Cardiac septum (tissue), 1 donor: ENCODE measurements around the gene WDR64. TPM values are rescaled to one million over a fixed set of nuclear protein-coding genes. Genes with fewer than 3 reads are reported as not detected.
"Not testable (repeated sequence)": the region's sequence is repeated elsewhere in the genome, so short reads cannot be mapped to it uniquely, and the experiment has no call there.

ENCODE experiments used
- DNase-seq: peaks from one replicate; pipeline ENCODE4 v3.0.0-alpha.2; 2020; ENCODE audit warnings: low spot score
- intact Hi-C: fragments of 100-400 bp; cut with DNase I; formaldehyde crosslinking; loops from one replicate; pipeline ENCODE4 v1.14.0; 2022
- total RNA-seq: library from RNA; stranded (reverse); fragmentation: NEBNext Ultra II Directional; extraction: Animal tissue kit (Norgen Biotek cat#: 25700); gene quantifications from one replicate; pipeline ENCODE4 v1.2.1, GENCODE V29; 2021
- donor health status: DM: no; HTN: no; CAD: no.

WDR64 gene
- total RNA-seq, 1 donor from 2014 or later: not detected

- intact Hi-C loops: no loop called here
- no peak for DNase-seq
These were observed 43.4 kb downstream of the WDR64 start for GRCh38 chr1:241695246-241696171.

- intact Hi-C loops: no loop called here
- DNase-seq: no peak
These were observed 44.2 kb downstream of the WDR64 start for GRCh38 chr1:241696172-241696814.

GRCh38 chr1:241696815-241697639, 44.9 kb downstream of the WDR64 start:
- DNase-seq: no peak
- intact Hi-C loops: no loop called here

- DNase-seq: no peak
- intact Hi-C loops: no loop called here
These were observed 45.5 kb downstream of the WDR64 start for GRCh38 chr1:241697640-241698018.

DNA sequence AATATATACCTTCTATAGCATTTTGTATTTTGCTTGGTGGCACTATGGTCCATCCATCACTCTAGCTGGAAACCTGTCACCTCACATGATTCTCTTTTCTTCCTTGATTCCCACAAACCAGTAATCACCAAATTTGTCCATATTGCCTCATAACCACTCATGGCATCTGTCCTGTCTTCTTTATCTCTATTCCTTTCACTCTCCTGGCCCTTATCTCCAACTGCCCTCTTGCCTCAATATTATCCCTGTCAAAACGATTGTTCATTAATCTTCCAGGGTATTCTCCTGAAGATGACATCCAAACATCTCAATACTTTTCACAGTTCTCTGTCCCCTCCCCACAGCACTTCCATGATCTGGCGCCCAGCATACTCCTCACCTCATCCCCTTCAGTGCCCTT, 46.1 kb downstream of the WDR64 start:
- intact Hi-C loops: no loop called here
- DNase-seq: no peak

DNA sequence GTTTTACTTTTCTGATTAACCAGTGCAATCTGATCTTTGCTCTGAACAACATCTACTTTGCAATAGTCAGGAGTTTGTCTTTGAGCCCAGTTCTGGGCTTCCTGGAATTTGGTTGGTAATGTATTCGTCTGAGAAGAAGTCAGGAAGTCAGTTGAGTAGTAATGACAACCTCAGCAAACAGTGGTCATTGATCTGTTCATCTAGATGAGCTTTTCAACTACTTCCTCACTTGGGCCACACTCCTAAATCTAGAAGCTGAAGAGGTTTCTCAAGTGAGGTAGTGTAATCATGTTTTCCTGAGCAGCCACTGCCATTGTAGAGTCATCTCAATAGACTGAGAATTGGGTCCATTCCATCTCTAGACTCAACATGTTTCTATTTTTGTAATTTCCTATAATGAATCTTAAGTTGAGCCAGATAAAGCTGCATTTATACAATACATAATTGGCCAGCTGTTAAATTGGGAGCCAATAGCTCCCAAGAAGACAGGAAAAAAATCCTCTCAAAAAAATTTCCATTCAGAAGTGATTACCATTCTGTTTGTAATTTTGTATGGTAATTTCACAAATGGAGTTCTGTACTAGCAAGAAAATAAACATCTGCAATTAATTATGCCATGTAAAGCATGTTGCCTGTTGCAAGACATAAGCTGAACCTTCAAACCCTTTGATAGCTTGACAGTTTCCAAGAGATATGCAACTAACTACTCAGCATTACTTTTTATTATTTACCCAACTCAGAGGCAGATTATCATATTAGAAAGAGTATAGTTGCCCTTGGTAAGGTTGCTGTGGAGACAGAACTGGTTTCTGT, 49.6 kb downstream of the WDR64 start:
- intact Hi-C loops: no loop called here
- no peak for DNase-seq

GRCh38 chr1:241702442-241703373, 50.6 kb downstream of the WDR64 start:
- DNase-seq: no peak
- intact Hi-C loops: no loop called here

DNA sequence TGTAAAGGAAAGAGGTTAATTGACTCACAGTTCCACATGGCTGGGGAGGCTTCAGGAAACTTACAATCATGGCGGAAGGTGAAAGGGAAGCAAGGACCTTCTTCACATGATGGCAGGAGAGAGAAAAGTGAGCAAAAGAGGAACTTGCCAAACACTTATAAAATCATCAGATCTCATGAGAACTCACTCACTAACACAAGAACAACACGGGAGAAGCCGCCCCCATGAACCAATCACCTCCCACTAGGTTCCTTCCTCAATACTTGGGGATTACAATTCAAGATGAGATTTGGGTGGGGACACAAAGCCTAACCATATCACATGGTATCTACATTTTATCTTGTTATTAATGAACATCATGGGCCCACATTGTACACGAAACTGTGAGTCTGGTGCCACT, 51.7 kb downstream of the WDR64 start:
- intact Hi-C loops, DNase-seq: not testable (repeated sequence)

- intact Hi-C loops: no loop called here
- DNase-seq: no peak
These were observed 54.2 kb downstream of the WDR64 start for GRCh38 chr1:241706257-241706656.

GRCh38 chr1:241706967-241707366, 54.9 kb downstream of the WDR64 start:
- DNase-seq: no peak
- intact Hi-C loops: no loop called here

- no peak for DNase-seq
- intact Hi-C loops: no loop called here
These were observed 55.4 kb downstream of the WDR64 start for GRCh38 chr1:241707442-241707841.

GRCh38 chr1:241711326-241711725, 59.2 kb downstream of the WDR64 start:
- intact Hi-C loops: no loop called here
- no peak for DNase-seq

GRCh38 chr1:241713316-241713715, 61.2 kb downstream of the WDR64 start:
- no peak for DNase-seq
- intact Hi-C loops: no loop called here

DNA sequence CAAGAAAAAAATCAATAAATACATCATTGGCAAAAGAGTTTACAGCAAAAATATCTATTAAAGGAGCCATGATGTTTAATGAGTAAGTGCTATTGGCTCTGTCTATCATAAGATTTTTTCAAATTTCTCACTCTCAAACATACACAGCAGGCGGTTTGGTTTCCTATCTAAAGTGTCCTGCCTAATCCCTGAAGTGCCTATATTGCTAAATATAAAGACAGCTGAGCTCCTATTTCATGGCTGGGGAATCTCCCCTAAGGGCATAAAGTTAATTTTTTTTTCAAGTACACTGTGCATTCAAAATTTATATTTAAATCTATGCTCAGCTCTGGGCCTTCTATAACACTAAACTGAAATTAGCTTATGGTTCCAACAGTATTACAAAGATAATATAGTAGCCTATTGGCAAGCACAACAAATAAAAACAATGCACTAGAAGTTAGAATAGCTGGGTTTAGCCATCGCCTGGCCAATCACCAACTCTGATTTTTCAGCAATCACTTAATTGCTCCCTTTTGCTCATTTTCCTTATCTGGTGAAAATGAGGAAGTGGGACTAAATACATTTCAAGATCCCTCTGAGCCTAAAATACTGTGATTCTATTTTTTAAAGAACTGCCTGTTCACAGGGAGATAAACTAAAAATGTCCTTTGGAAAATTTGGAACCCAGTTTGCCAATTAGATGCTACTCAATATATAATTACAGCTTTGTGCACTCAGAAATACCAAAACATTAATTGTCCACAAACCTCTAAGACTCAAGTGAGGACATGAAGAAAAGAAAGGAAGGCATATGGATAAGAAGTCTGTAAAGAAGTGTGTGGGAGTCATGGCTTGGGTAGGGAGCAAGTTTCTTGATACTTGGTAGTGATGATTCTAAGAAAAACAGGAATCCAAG, 62.5 kb downstream of the WDR64 start:
- DNase-seq: no peak
- intact Hi-C loops: no loop called here

DNA sequence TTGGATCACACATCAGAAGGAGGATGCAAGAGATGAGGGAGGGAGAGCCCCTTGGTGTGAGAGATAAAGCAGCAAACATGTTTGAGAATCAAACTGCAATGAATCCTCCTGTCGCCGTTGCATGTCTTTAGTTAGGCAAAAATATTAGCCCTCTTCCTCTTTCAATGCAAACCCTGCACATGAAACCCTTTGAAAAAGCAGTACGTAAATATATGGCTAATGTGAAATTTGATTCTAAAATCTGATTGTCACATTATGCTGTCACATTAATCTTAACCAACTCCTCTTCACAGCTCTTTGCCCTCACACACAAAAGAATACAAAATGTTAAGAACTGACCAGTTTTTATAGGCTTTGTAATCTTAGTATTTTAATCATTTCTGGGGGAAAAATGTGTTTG, 63.4 kb downstream of the WDR64 start:
- no peak for DNase-seq
- intact Hi-C loops: no loop called here

GRCh38 chr1:241715956-241716355, 63.9 kb downstream of the WDR64 start:
- intact Hi-C loops: no loop called here
- DNase-seq: no peak

- no peak for DNase-seq
- intact Hi-C loops: no loop called here
These were observed 65.0 kb downstream of the WDR64 start for GRCh38 chr1:241716915-241717656.
